DND-41 (cell line): ENCODE data around the gene KRT36.

ENCODE experiments used
- EZH2 ChIP-seq: IDR thresholded peaks from 3 replicates; pipeline ENCODE4 v1.6.1; 2012; ENCODE audit warnings: borderline replicate concordance, low read depth, mild to moderate bottlenecking, moderate library complexity, low read length, inconsistent platforms; ENCODE audit not compliant: severe bottlenecking
- TF ChIP-seq, protein P1 (sequence below): IDR thresholded peaks from 2 replicates; pipeline ENCODE4 v1.5.1; 2012; ENCODE audit warnings: borderline replicate concordance, low read length, moderate library complexity, mild to moderate bottlenecking; ENCODE audit not compliant: poor library complexity, severe bottlenecking; ENCODE audit errors: extremely low read depth

DNA sequence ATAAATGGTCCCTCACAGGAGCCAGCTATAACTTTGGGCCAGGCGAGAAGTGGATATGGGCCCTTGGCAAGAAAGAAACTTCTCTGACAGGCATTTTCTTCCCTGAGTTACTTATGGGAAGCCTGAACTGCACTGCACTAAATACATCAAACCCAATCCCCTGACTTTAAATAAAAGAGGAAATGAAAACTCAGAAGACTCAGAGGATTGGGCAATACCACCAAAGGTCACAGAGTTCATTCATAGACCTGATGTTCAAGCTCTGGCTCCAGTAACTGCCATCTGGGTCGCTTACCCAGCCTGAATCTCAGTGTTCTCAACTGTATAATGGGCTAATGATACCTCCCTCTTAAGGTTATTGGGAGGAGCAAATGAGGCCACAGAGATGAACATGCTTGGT, 9.6 kb downstream of the KRT36 start:
- TF ChIP-seq, protein P1, sequence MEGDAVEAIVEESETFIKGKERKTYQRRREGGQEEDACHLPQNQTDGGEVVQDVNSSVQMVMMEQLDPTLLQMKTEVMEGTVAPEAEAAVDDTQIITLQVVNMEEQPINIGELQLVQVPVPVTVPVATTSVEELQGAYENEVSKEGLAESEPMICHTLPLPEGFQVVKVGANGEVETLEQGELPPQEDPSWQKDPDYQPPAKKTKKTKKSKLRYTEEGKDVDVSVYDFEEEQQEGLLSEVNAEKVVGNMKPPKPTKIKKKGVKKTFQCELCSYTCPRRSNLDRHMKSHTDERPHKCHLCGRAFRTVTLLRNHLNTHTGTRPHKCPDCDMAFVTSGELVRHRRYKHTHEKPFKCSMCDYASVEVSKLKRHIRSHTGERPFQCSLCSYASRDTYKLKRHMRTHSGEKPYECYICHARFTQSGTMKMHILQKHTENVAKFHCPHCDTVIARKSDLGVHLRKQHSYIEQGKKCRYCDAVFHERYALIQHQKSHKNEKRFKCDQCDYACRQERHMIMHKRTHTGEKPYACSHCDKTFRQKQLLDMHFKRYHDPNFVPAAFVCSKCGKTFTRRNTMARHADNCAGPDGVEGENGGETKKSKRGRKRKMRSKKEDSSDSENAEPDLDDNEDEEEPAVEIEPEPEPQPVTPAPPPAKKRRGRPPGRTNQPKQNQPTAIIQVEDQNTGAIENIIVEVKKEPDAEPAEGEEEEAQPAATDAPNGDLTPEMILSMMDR: no peak
- TF ChIP-seq EZH2: no peak
